ELF-1 (cell line): Measurements from ENCODE around the gene TNFSF8.

Source experiments
- DNase-seq: peaks from one replicate; pipeline ENCODE4 v3.0.0-alpha.2; 2016; ENCODE audit warnings: low read depth, low spot score

TNFSF8 gene

DNA sequence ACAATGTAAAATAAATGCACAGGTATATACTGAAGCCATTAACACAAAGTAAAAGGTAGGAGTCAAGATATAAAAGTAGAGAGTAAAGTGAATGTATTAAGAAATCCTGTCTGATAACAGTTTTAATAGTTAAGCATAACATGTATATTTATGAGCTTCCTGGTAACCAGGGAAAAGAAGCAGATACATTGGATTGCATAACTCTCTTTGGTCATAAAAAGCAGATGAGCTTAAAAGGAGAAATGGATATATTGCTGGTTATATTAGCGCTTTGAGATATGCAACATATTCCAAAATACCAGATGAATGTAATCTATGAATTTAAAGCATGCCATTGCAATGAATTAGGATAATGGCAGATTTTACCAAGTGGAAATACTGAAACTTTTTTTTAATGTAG lies 6.2 kb upstream of the TNFSF8 start:
- DNase-seq: no peak

DNA sequence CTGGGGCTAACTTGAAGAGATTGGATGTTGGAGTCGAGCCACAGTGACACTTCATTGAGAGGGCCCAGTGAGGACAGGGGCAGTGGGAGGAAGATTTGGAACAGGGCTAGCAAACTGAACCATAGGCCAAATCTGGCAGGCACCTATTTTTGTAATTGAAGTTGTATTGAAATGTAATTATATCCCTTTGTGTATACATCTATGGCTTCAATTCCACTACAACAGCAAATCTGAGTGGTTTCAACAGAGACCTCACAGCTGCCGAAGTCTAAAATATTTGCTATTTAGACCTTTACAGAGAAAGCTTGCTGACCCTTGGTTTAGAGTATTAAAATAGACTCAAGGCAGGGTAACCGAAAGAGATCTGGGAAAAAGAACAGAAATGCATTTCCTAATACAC lies 4.7 kb upstream of the TNFSF8 start:
- no peak for DNase-seq

GRCh38 chr9:114932502-114932901 lies 2.1 kb upstream of the TNFSF8 start:
- DNase-seq: no peak

GRCh38 chr9:114931407-114931806 lies 1.0 kb upstream of the TNFSF8 start:
- peak; percentile 55 for DNase-seq

DNA sequence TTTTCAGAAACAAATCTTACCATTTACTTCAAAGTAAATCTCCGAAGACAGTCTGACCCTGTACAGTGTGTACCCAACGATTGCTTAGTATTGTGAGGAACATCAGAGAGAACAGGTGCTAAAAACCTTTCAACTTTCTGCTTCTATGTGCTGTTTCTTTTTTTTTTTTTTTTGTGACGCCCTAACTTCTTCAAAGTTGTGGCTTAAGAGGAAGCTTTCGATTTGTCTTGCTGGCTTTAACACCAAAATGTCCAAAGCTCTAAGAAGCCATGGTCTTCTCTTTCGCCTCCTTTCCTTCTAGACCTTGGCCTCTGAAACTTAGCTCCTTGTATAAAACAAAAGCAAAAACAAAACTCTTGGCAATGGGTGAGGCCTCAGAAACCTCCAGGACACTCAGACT lies 1.2 kb downstream of the TNFSF8 start:
- no peak for DNase-seq

- DNase-seq: no peak
Observed at GRCh38 chr9:114928671-114929070, 1.7 kb downstream of the TNFSF8 start.

DNA sequence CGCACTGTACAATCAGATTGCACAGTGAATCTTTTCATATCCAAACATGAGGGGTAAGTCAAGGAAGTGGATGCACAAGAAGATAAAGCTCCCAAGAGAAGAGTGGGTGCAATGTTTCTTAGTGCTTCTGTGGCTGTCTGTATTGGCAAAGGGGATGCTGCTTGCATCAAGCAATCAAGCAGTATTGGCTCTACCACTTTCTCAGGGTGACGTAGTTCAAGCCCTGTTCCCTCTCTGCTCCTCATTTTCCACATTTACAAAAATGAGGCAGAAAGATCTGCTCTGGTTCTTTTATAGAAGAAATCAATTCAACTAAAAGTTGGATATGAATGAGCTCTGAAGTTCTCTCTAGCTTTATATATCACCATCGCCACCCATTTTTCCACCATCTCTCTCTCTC lies 2.3 kb downstream of the TNFSF8 start:
- DNase-seq: no peak

DNA sequence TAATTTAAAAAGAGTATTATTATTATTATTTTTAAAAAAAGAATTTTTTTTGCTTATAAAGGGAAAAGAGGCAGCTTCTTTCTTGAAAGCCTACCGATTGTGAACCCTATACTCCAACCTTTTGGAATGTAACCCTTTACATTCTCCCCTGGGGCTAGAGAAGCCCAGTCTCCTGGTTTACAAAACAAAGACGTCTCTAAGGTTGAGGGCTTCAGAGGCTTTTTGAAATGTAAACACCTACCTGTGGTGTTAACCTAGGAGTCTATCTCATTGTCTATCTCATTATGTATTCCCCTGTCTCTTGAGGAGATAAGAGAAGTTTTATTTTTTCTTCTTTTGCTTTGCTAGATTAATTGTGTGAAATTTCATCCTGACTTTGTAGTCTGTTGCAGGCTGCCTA lies 4.7 kb downstream of the TNFSF8 start:
- peak; percentile 81 for DNase-seq

DNA sequence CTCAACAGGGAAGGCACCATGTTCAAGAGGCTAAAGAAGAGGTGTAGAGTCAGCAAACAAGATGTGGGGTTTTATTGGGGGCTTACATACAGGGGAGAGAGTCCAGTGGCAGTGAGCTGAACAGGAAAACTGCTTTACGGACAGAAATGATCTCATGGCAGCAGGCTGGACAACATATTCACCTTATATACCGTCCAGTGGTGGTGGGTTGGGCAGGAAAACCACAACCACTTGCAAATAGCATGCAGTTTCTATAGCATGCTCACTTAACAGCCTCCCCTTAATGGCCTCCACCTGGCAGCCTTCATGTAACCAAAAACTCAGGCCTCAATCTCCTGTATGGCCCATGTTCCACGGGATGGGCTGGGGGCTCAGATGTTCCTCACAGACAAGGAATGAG lies 5.4 kb downstream of the TNFSF8 start:
- DNase-seq: peak; percentile 24

- no peak for DNase-seq
Observed at GRCh38 chr9:114924327-114924726, 6.1 kb downstream of the TNFSF8 start.

- no peak for DNase-seq
Observed at GRCh38 chr9:114923918-114924317, 6.5 kb downstream of the TNFSF8 start.

- DNase-seq: no peak
Observed at GRCh38 chr9:114921171-114921570, 9.2 kb downstream of the TNFSF8 start.

- no peak for DNase-seq
Observed at GRCh38 chr9:114919611-114920010, 10.8 kb downstream of the TNFSF8 start.

- no peak for DNase-seq
Observed at GRCh38 chr9:114916481-114916880, 13.9 kb downstream of the TNFSF8 start.

GRCh38 chr9:114914139-114914538 lies 16.3 kb downstream of the TNFSF8 start:
- DNase-seq: no peak

- no peak for DNase-seq
Observed at GRCh38 chr9:114913656-114914055, 16.7 kb downstream of the TNFSF8 start.

DNA sequence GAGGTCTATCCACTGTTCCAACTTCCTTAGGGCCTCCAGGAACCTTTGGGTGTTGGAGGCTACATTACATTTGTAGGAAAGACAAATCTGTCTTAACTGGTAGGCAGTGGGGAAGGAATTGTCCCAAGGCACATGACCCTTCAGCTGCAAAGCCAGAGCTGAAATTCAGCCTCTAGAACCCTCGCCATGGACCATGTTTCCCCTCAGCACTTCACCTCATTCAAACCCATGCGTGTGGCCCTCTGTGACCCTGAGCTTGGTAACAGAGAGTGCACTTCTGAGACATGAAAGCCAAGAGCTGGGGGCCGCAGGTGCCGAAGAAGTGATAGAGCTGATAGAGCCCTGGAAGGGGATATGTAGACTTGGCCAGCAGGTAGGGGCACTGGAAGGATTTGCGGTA lies 17.2 kb downstream of the TNFSF8 start:
- DNase-seq: no peak

DNA sequence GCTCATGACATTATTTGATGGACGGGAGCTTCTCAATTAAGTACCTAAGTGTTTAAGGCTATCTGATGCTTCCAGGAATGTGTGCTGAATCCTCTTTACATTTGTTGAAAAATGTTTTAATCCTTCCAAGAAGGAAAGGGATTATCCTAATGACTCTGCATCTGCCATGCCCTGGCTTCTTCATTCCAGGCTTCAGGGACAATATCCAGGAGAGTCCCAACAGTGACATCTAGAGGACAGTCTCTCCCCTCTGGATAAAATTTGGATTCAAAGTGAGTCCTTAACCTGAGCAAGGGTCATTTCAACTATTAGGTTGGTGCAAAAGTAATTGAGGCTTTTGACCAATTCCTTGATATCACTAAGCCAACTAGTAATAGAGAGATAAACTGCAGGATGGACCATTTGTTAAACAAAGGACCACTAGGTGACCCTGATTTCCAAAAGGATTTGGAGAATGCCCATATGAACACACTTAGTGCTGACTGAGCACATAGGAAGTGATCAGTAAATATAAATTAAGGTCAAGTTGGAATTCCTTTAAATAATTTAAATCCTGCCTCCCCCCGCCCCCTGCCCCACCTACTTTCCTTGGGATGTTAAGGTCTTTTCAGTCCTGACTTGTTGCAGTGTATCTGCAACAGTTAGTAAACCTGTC lies 19.1 kb downstream of the TNFSF8 start:
- peak; percentile 45 for DNase-seq

DNA sequence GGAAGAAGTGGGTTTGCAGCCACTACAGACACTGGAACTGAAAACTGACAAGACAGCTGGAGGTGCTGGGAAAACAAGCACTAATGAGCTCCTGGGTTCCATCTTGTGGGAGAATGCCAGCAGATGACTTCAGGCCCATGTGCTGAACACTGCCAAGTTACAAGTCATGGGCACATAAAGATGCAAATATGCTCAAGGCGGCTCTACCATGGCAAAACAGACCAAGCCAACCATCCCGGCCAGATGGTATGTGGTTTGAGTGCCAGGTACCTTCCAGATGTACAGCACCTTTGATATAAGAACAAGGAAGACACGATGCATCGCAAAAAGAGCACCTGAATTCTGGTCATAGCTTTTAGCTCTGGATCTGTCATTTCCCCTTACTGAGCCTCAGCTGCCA lies 19.9 kb downstream of the TNFSF8 start:
- DNase-seq: no peak

- no peak for DNase-seq
Observed at GRCh38 chr9:114909661-114910060, 20.7 kb downstream of the TNFSF8 start.

GRCh38 chr9:114908805-114909448 lies 21.5 kb downstream of the TNFSF8 start:
- DNase-seq: no peak

- DNase-seq: peak; percentile 98
Observed at GRCh38 chr9:114908104-114908622, 22.2 kb downstream of the TNFSF8 start.

- DNase-seq: peak; percentile 95
Observed at GRCh38 chr9:114906922-114907571, 23.3 kb downstream of the TNFSF8 start.
